ENCODE measurements around the gene LSM10. TPM values are rescaled to one million over a fixed set of nuclear protein-coding genes. Genes with fewer than 3 reads are reported as not detected.

The LSM10 gene
- total RNA-seq, 4 donors from 2014 or later = 19.2 to 22.6 (median 21.4) TPM

- Histone ChIP-seq H3K4me1 (peaks cover 38% of the 10 kb centered on the region), H3K9me3 (no peaks in the 10 kb centered on the region), H3K36me3 (peaks cover 22% of the 10 kb centered on the region), H3K4me3 (peak overlapping the region; percentile 98), H3K27ac (peak overlapping the region; percentile 99), H3K27me3 (no peaks in the 10 kb centered on the region)
- DNase-seq (ENCODE audit: low spot score in 2 of 2) = no peak
- no peak for TF ChIP-seq EP300 (IDR thresholded peaks at IDR 0.05)
- no peak for TF ChIP-seq POLR2A (IDR thresholded peaks at IDR 0.05)
- TF ChIP-seq POLR2AphosphoS5 (IDR thresholded peaks at IDR 0.05) = no peak
- TF ChIP-seq CTCF (IDR thresholded peaks at IDR 0.05) = no peak
- 30% methylated on average over 10 of the region's 10 CpGs for WGBS
Measured at GRCh38 chr1:36387141-36387949, 10.4 kb downstream of the LSM10 start.

- Histone ChIP-seq H3K9me3 (no peaks in the 10 kb centered on the region), H3K36me3 (peaks cover 15% of the 10 kb centered on the region), H3K27me3 (no peaks in the 10 kb centered on the region), H3K4me3 (peak overlapping the region; percentile 98), H3K27ac (peak overlapping the region; percentile 99), H3K4me1 (peaks cover 38% of the 10 kb centered on the region)
- peak; percentile 85 to 97 (median 97) for TF ChIP-seq POLR2AphosphoS5 (IDR thresholded peaks at IDR 0.05)
- TF ChIP-seq POLR2A (IDR thresholded peaks at IDR 0.05) = peak in 1 of 2 donors; percentile 70
- TF ChIP-seq CTCF (IDR thresholded peaks at IDR 0.05) = no peak
- peak; percentile 49 for TF ChIP-seq EP300 (IDR thresholded peaks at IDR 0.05)
- WGBS = 0% methylated on average over 8 of the region's 14 CpGs
- peak; percentile 96 to 97 for DNase-seq (ENCODE audit: low spot score in 2 of 2)
Measured at GRCh38 chr1:36386265-36387140, 11.2 kb downstream of the LSM10 start.

- Histone ChIP-seq H3K36me3 (peaks cover 7% of the 10 kb centered on the region), H3K4me3 (peak within 1 kb of the TSS; percentile 98), H3K27me3 (no peaks in the 10 kb centered on the region), H3K4me1 (peaks cover 42% of the 10 kb centered on the region), H3K27ac (peak within 1 kb of the TSS; percentile 99), H3K9me3 (no peaks in the 10 kb centered on the region)
- under 1% methylated on average over 23 of the region's 82 CpGs for WGBS
- peak; percentile 99 for DNase-seq (ENCODE audit: low spot score in 2 of 2)
- TF ChIP-seq POLR2A (IDR thresholded peaks at IDR 0.05) (peak in 1 of 2 donors; percentile 49), POLR2AphosphoS5 (IDR thresholded peaks at IDR 0.05) (no peak)
Measured at GRCh38 chr1:36385410-36386264, 12.1 kb downstream of the LSM10 start, which contains the start of gene STK40. Gene STK40 (minus strand): TSS chr1:36385924. CDS start chr1:36361332, 24,592 bp downstream.

- Histone ChIP-seq H3K4me3 (peak overlapping the region; percentile 98), H3K27ac (peak overlapping the region; percentile 99), H3K36me3 (no peaks in the 10 kb centered on the region), H3K9me3 (no peaks in the 10 kb centered on the region), H3K4me1 (peaks cover 50% of the 10 kb centered on the region), H3K27me3 (no peaks in the 10 kb centered on the region)
- no peak for TF ChIP-seq POLR2A (IDR thresholded peaks at IDR 0.05)
- TF ChIP-seq POLR2AphosphoS5 (IDR thresholded peaks at IDR 0.05) = no peak
- TF ChIP-seq CTCF (IDR thresholded peaks at IDR 0.05) = no peak
- TF ChIP-seq EP300 (IDR thresholded peaks at IDR 0.05) = no peak
- DNase-seq (ENCODE audit: low spot score in 2 of 2) = peak; percentile 85 to 89
- WGBS = 1% methylated on average over 14 of the region's 25 CpGs
Measured at GRCh38 chr1:36384542-36385409, 12.9 kb downstream of the LSM10 start.

Measured in suprapubic skin (tissue), 4 donors.